ENCODE measurements around the gene GALNT5.

DNA sequence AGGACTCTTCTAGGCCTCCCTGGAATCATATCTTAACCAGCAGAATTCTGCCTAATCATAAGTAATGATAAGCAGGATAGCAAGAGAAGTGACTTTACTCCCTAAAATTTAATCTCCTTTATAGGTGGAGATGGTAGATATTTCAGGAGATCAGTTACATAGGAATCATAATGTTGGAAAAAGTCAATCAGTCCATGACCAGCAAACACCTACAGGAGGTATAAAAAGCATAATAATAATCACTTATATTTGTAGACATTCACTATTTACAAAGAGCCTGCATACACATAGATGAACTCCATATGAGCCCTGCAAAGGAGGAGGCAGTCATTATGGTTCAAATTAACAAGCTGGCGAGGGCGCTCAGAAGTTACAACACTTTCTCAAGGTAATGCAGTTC, 2.5 kb downstream of the GALNT5 start:
- TF ChIP-seq CTCF (IDR thresholded peaks at IDR 0.05) (no peak), POLR2A (IDR thresholded peaks at IDR 0.05) (no peak)
